GM13977 (cell line): ENCODE data around the gene FOXE1.

Experiments used
- DNase-seq: peaks from one replicate; pipeline ENCODE4 v3.0.0; 2012; ENCODE audit warnings: low spot score
- CTCF ChIP-seq: IDR thresholded peaks from 2 replicates; pipeline ENCODE4 v1.5.1; 2012; ENCODE audit warnings: mild to moderate bottlenecking, control low read depth; ENCODE audit not compliant: insufficient read depth; ENCODE audit errors: extremely low read depth, missing control alignments
- in situ Hi-C: fragments of 300-500 bp; cut with MboI; formaldehyde crosslinking; loops from one replicate; pipeline ENCODE4 v1.12.0; 2022; ENCODE audit warnings: low sequenced_read_pairs, low pct_unique_long_range_greater_than_20kb, mixed read lengths, inconsistent platforms; ENCODE audit not compliant: unreplicated experiment

The FOXE1 gene

GRCh38 chr9:97809666-97810344 lies 43.2 kb upstream of the FOXE1 start:
- in situ Hi-C loops = no loop called here
- no peak for TF ChIP-seq CTCF
- DNase-seq = no peak

GRCh38 chr9:97811533-97812246 lies 41.3 kb upstream of the FOXE1 start:
- in situ Hi-C loops = no loop called here
- DNase-seq = no peak
- no peak for TF ChIP-seq CTCF

GRCh38 chr9:97812247-97812543 lies 40.8 kb upstream of the FOXE1 start:
- in situ Hi-C loops = no loop called here
- no peak for TF ChIP-seq CTCF
- no peak for DNase-seq

- no peak for TF ChIP-seq CTCF
- in situ Hi-C loops = no loop called here
- DNase-seq = no peak
These were observed 40.0 kb upstream of the FOXE1 start for GRCh38 chr9:97813072-97813471.

DNA sequence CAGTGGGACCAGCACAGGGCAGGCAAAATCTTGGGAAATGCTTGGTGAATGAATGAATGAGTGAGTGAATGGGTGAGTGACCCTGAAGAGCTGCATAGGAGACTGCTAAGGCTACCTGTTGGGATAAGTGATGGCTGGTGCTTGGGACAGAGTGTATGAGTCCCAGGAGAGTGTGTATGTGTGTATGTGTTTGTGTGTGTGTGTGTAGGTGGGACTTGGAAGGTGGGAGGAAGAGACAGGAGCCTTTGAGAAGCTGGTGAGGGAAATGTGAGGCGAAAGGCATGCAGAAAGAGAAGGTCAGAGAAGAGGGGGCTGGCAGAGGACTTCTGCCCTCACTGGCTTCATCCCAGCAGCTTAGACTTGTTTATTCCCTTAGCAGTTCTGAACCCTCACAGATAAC lies 33.3 kb upstream of the FOXE1 start:
- no peak for DNase-seq
- no peak for TF ChIP-seq CTCF
- in situ Hi-C loops = no loop called here

DNA sequence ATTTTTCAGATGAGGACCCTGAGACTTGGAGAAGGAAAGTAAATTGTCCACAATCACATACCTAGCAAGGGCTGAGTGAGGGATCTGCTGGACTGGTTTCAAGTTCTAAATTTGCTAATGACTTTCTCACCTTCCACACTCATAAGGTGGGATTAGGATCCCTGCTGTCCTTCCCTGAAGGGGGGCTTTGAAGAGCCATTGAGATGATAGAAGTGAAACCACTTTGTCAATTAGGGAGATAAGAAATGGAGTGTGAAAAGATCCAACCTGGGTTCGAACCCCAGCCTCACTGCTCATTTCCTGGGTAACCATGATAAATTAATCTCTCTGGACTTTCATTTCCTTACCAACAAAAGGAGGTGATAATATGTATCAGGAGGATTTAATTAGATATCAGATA lies 32.7 kb upstream of the FOXE1 start:
- in situ Hi-C loops = no loop called here

More for the DNA sequence above, 32.7 kb upstream of the FOXE1 start:
- no peak for DNase-seq
- no peak for TF ChIP-seq CTCF
